GM18505 (cell line): ENCODE results near the gene PACSIN1.

Source experiments
- ATAC-seq: cut with Tn5 transposase; IDR thresholded peaks from one replicate; pipeline ENCODE4 v1.9.1; 2021; ENCODE audit not compliant: unreplicated experiment
- POLR2A ChIP-seq: IDR thresholded peaks from 4 replicates; pipeline ENCODE4 v1.6.1; 2011; ENCODE audit warnings: borderline replicate concordance; ENCODE audit not compliant: insufficient read depth, insufficient read length; ENCODE audit errors: extremely low read depth

The PACSIN1 gene

GRCh38 chr6:34536959-34537848, 71.3 kb downstream of the PACSIN1 start:
- TF ChIP-seq POLR2A: no peak
- no peak for ATAC-seq

GRCh38 chr6:34537922-34538550, 72.2 kb downstream of the PACSIN1 start:
- ATAC-seq: no peak

GRCh38 chr6:34538581-34538980, 72.7 kb downstream of the PACSIN1 start:
- no peak for TF ChIP-seq POLR2A
- ATAC-seq: no peak

More at GRCh38 chr6:34537922-34538550, 72.2 kb downstream of the PACSIN1 start:
- TF ChIP-seq POLR2A: no peak

GRCh38 chr6:34539181-34539580, 73.3 kb downstream of the PACSIN1 start:
- ATAC-seq: no peak

GRCh38 chr6:34540222-34540621, 74.3 kb downstream of the PACSIN1 start:
- TF ChIP-seq POLR2A: no peak
- no peak for ATAC-seq

More at GRCh38 chr6:34539181-34539580, 73.3 kb downstream of the PACSIN1 start:
- TF ChIP-seq POLR2A: no peak

- TF ChIP-seq POLR2A: no peak
- no peak for ATAC-seq
Observed at GRCh38 chr6:34540841-34541240, 75.0 kb downstream of the PACSIN1 start.

- no peak for TF ChIP-seq POLR2A
- no peak for ATAC-seq
Observed at GRCh38 chr6:34543421-34543820, 77.5 kb downstream of the PACSIN1 start.

GRCh38 chr6:34544052-34544604, 78.3 kb downstream of the PACSIN1 start:
- no peak for ATAC-seq
- no peak for TF ChIP-seq POLR2A

- no peak for TF ChIP-seq POLR2A
- no peak for ATAC-seq
Observed at GRCh38 chr6:34544776-34545471, 79.0 kb downstream of the PACSIN1 start.

GRCh38 chr6:34546551-34547321, 80.9 kb downstream of the PACSIN1 start:
- TF ChIP-seq POLR2A: no peak
- ATAC-seq: no peak

GRCh38 chr6:34547701-34548644, 82.1 kb downstream of the PACSIN1 start:
- TF ChIP-seq POLR2A: no peak
- no peak for ATAC-seq
